ENCODE measurements around the gene ILDR1.
"Not testable (repeated sequence)": the region's sequence is repeated elsewhere in the genome, so short reads cannot be mapped to it uniquely, and the experiment has no call there.

The ILDR1 gene

DNA sequence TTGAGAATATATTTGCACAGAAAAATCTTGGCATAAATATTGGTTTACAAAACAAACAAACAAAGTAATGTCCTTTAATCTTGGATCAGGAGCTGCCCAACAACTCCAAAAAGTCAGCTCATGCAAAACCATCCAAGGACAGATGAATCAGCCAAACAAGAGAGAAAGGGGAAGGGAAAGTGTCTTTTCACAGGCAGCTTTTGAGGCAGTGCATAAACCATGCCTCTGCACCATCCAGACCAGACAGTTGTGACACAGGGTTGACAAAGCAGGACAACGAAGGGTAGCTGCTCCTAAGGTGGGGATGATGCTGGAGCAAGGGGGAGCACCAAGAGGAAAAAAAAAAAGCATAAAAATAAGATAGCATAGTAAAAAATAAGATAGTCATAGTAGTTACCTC, 41.9 kb upstream of the ILDR1 start:
- Mint-ChIP-seq H3K4me1 (no peaks in the 10 kb centered on the region), H3K27me3 (ENCODE audit: low read depth, poor library complexity) (peaks cover 3% of the 10 kb centered on the region), H3K27ac (no peak overlapping the region), H3K9me3 (no peaks in the 10 kb centered on the region), H3K36me3 (ENCODE audit: low read depth) (no peaks in the 10 kb centered on the region), H3K4me3 (no peak overlapping the region)
- TF ChIP-seq, protein P1, sequence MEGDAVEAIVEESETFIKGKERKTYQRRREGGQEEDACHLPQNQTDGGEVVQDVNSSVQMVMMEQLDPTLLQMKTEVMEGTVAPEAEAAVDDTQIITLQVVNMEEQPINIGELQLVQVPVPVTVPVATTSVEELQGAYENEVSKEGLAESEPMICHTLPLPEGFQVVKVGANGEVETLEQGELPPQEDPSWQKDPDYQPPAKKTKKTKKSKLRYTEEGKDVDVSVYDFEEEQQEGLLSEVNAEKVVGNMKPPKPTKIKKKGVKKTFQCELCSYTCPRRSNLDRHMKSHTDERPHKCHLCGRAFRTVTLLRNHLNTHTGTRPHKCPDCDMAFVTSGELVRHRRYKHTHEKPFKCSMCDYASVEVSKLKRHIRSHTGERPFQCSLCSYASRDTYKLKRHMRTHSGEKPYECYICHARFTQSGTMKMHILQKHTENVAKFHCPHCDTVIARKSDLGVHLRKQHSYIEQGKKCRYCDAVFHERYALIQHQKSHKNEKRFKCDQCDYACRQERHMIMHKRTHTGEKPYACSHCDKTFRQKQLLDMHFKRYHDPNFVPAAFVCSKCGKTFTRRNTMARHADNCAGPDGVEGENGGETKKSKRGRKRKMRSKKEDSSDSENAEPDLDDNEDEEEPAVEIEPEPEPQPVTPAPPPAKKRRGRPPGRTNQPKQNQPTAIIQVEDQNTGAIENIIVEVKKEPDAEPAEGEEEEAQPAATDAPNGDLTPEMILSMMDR (IDR thresholded peaks at IDR 0.05) = no peak
- DNase-seq = no peak

DNA sequence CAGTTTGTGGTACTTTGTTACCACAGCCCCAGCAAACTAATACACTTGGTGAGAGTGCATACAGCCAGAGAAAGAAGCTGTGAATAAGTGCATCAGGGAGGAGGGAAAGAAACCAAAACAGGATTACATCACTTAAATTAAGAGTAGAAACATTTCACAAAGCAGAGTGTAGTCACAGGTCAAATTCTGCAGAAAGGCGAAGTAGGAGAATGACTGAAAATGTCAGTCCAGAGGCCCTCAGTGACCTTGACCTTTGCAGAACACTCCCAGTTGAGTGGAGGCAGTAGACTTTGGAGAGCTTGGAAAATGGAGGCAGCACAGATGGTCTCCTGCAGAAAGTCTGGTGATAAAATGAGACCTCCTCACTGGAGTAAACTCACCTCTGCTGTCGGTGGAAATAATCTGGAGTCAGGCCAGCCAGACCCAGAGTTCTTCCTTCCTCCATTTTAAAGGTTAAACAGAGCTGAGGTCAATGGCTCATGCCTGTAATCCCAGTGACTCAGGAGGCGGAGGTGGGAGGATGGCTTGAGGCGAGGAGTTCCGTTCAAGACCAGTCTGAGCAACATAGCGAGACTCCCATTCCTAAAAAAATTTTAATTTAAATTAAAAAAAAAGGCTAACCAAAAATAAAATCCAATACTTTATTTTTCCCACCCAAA, 38.1 kb upstream of the ILDR1 start:
- Mint-ChIP-seq H3K27ac (no peak overlapping the region), H3K36me3 (ENCODE audit: low read depth) (no peaks in the 10 kb centered on the region), H3K9me3 (no peaks in the 10 kb centered on the region), H3K4me1 (no peaks in the 10 kb centered on the region), H3K27me3 (ENCODE audit: low read depth, poor library complexity) (peaks cover 3% of the 10 kb centered on the region), H3K4me3 (no peak overlapping the region)
- DNase-seq = no peak
- TF ChIP-seq, protein P1 (IDR thresholded peaks at IDR 0.05) = no peak

DNA sequence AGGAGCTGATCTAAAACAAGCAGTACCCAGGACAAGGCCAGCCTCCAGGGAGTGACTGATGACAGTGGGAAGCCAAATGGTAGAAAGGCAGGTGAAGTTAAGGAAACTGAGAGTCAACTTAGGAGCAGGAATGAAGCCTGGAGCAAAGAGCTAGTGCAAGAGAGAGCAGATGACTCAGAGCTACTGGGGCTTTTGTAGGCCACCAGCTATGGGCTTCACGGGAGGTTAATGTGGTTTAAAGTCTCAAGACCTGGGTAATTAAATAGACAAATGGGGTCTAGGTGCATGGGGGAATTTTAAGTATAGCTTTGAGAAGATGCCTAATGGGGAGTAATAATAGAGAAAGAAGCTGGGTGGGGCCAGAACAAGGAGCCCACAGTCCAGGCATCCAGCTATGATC, 36.2 kb upstream of the ILDR1 start:
- no peaks in the 10 kb centered on the region for H3K36me3 Mint-ChIP-seq (ENCODE audit: low read depth)
- H3K4me1 Mint-ChIP-seq = no peaks in the 10 kb centered on the region
- no peak overlapping the region for H3K27ac Mint-ChIP-seq
- H3K9me3 Mint-ChIP-seq = no peaks in the 10 kb centered on the region
- peaks cover 3% of the 10 kb centered on the region for H3K27me3 Mint-ChIP-seq (ENCODE audit: low read depth, poor library complexity)
- DNase-seq = no peak
- H3K4me3 Mint-ChIP-seq = no peak overlapping the region
- TF ChIP-seq, protein P1 (IDR thresholded peaks at IDR 0.05) = no peak

DNA sequence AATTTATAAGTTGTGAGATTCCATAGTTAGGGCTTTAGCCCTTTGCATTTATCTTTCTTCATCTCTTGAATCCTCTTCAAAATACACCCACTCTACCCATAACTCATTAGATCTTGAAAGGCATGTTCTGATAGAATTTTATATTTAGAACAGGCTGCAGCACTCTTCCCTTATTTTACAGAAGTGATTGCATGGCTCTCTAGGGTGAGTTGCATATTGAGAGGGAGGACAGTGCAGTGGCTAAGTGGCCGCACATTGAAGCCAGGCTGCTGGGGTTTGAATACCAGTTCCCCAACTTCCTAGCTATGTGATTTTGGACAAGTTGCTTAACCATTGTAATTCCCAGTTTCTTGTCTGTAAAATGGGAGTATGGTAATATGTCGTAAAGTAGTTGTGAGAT, 35.6 kb upstream of the ILDR1 start:
- Mint-ChIP-seq H3K4me1 (no peaks in the 10 kb centered on the region), H3K4me3 (no peak overlapping the region), H3K9me3 (no peaks in the 10 kb centered on the region), H3K27ac (no peak overlapping the region), H3K27me3 (ENCODE audit: low read depth, poor library complexity) (peaks cover 3% of the 10 kb centered on the region), H3K36me3 (ENCODE audit: low read depth) (no peaks in the 10 kb centered on the region)
- TF ChIP-seq, protein P1 (IDR thresholded peaks at IDR 0.05) = no peak
- no peak for DNase-seq

DNA sequence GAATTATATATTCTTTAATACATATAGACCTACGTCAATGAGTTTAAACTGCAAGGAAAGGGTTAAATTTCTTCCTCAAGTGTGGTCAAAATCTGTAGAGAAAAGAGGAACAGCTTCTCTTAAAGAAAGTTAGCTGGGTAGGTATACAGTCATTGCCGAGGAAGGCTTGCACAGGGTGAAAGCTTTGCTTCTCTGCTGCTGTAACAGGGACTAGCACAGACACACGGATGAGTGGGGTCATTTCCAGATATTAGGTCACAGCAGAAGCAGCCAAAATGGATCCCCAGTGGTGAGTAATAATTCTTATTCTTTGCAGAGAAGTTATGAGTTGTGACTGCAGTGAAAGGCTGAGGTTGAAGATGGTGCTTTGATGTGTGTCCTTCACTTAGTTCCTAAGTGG, 33.2 kb upstream of the ILDR1 start, which contains the start of gene CD86:
TSS of gene CD86 (plus strand) at position 148 of the 400 bp plus-strand sequence. CDS start at position 276, 128 bp downstream.
- H3K27ac Mint-ChIP-seq = no peak within 1 kb of the TSS
- H3K4me3 Mint-ChIP-seq = no peak within 1 kb of the TSS
- TF ChIP-seq, protein P1 (IDR thresholded peaks at IDR 0.05) = no peak
- no peaks in the 10 kb centered on the region for H3K9me3 Mint-ChIP-seq
- no peak for DNase-seq
- no peaks in the 10 kb centered on the region for H3K36me3 Mint-ChIP-seq (ENCODE audit: low read depth)
- H3K27me3 Mint-ChIP-seq (ENCODE audit: low read depth, poor library complexity) = peaks cover 3% of the 10 kb centered on the region
- H3K4me1 Mint-ChIP-seq = no peaks in the 10 kb centered on the region

DNA sequence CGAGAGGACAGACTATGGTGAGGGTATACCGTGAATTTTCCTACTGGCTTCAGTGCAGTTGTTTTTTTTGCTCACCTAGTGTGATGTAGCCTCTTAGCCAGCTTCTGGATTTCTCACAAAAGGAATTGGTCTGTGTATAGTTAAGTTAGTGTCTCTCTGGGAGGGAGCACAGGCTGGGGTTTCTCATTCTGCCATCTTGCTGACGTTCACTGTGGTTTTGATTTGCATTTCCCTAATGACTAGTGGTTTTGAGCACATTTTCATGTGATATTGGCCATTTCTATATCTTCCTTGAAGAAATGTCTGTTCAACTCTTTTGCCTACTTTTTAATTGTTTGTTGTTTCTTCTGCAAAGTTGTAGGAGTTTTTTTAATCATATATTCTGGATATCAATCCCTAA, 30.9 kb upstream of the ILDR1 start:
- TF ChIP-seq, protein P1 (IDR thresholded peaks at IDR 0.05) = no peak
- H3K4me3 Mint-ChIP-seq = no peak overlapping the region
- H3K9me3 Mint-ChIP-seq = peaks cover 4% of the 10 kb centered on the region
- no peaks in the 10 kb centered on the region for H3K4me1 Mint-ChIP-seq
- H3K27ac Mint-ChIP-seq = no peak overlapping the region
- H3K36me3 Mint-ChIP-seq (ENCODE audit: low read depth) = no peaks in the 10 kb centered on the region
- no peaks in the 10 kb centered on the region for H3K27me3 Mint-ChIP-seq (ENCODE audit: low read depth, poor library complexity)
- no peak for DNase-seq

DNA sequence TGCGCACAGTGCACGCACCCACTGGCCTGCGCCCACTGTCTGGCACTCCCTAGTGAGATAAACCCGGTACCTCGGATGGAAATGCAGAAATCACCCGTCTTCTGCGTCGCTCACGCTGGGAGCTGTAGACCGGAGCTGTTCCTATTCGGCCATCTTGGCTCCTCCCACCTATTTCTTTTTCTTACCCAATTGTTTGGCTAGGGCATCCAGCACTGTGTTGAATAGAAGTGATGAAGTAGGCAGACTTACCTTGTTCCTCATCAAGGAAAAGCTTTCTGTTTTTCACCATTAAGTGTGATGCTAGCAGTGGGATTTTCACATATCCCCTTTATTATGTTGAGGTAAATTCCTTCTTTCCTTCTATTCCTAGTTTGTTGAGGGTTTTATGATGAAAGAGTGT, 25.7 kb upstream of the ILDR1 start:
- H3K36me3 Mint-ChIP-seq (ENCODE audit: low read depth); DNase-seq; H3K27ac Mint-ChIP-seq; H3K4me1 Mint-ChIP-seq; H3K4me3 Mint-ChIP-seq; H3K9me3 Mint-ChIP-seq; H3K27me3 Mint-ChIP-seq (ENCODE audit: low read depth, poor library complexity): not testable (repeated sequence)

DNA sequence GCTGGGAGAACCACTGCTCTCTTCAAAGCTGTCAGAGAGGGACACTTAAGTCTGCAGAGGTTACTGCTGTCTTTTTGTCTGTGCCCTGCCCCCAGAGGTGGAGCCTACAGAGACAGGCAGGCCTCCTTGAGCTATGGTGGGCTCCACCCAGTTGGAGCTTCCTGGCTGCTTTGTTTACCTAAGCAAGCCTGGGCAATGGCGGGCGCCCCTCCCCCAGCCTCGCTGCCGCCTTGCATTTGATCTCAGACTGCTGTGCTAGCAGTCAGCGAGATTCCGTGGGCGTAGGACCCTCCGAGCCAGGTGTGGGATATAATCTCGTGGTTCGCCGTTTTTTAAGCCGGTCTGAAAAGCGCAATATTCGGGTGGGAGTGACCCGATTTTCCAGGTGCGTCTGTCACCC, 25.2 kb upstream of the ILDR1 start:
- not testable (repeated sequence) for H3K9me3 Mint-ChIP-seq; H3K27me3 Mint-ChIP-seq (ENCODE audit: low read depth, poor library complexity); H3K27ac Mint-ChIP-seq; H3K4me3 Mint-ChIP-seq; DNase-seq; H3K36me3 Mint-ChIP-seq (ENCODE audit: low read depth); H3K4me1 Mint-ChIP-seq
